ENCODE data around the gene PLEKHO2.

The PLEKHO2 gene

GRCh38 chr15:64915518-64916227 lies 74.0 kb downstream of the PLEKHO2 start:
- DNase-seq = no peak

- no peak for DNase-seq
Observed at GRCh38 chr15:64916365-64916764, 74.7 kb downstream of the PLEKHO2 start.

GRCh38 chr15:64917211-64917610 lies 75.5 kb downstream of the PLEKHO2 start:
- no peak for DNase-seq

Data from effector CD4-positive, alpha-beta T cell (primary cell).